Lung (tissue), 12 donors: ENCODE data around the gene PTPRJ. TPM values are rescaled to one million over a fixed set of nuclear protein-coding genes. Genes with fewer than 3 reads are reported as not detected.

Experiments
- ATAC-seq: fragments of 200-7000 bp; cut with Tn5 transposase; one replicate; pipeline ENCODE4 v1.9.1; 2020; ENCODE audit warnings: moderate number of reproducible peaks; ENCODE audit not compliant: insufficient read depth, low FRiP score
- DNase-seq, 3 donors: peaks; one replicate each; pipeline ENCODE4 v3.0.0-alpha.2; 2013 to 2017
- H3K27ac ChIP-seq, 2 donors: one replicate each; pipeline ENCODE4 v1.5.1; 2013; ENCODE audit warnings: mild to moderate bottlenecking in 2 of 2, moderate library complexity in 2 of 2, control low read depth in 1 of 2, inconsistent platforms in 1 of 2, low read depth in 1 of 2, low read length in 1 of 2
- H3K27me3 ChIP-seq, 3 donors: one replicate each; pipeline ENCODE4 v1.5.1; 2013; ENCODE audit warnings: low read length in 2 of 3; ENCODE audit not compliant: control insufficient read depth in 3 of 3, insufficient read depth in 3 of 3
- H3K36me3 ChIP-seq, 4 donors: one replicate each; pipeline ENCODE4 v1.5.1; 2013; ENCODE audit warnings: low read length in 4 of 4, mild to moderate bottlenecking in 1 of 4, moderate library complexity in 1 of 4; ENCODE audit not compliant: control insufficient read depth in 4 of 4, insufficient read depth in 4 of 4
- H3K4me1 ChIP-seq, 5 donors: one replicate each; pipeline ENCODE4 v1.5.1; 2013; ENCODE audit warnings: low read length in 5 of 5, mild to moderate bottlenecking in 2 of 5, moderate library complexity in 1 of 5; ENCODE audit not compliant: control insufficient read depth in 5 of 5, insufficient read depth in 5 of 5
- H3K4me3 ChIP-seq: one replicate; pipeline ENCODE4 v1.5.1; 2013; ENCODE audit warnings: mild to moderate bottlenecking, control low read depth, moderate library complexity
- H3K9ac ChIP-seq, 2 donors: one replicate each; pipeline ENCODE4 v1.5.1; 2013; ENCODE audit warnings: low read length in 2 of 2, control low read depth in 1 of 2; ENCODE audit not compliant: insufficient read depth in 1 of 2
- H3K9me3 ChIP-seq, 4 donors: one replicate each; pipeline ENCODE4 v1.5.1; 2013; ENCODE audit warnings: low read length in 3 of 4, mild to moderate bottlenecking in 1 of 4, moderate library complexity in 1 of 4; ENCODE audit not compliant: control insufficient read depth in 4 of 4, insufficient read depth in 3 of 4
- WGBS, 2 donors: extraction: QIAGEN DNeasy Blood & Tissue Kit; methylation state at CpG; one replicate each; pipeline ENCODE4 v1.1.7; 2013; 5-methylcytosine and 5-hydroxymethylcytosine counted together
- polyA plus RNA-seq, 2 donors: library from polyadenylated mRNA; stranded (reverse); fragments of 200-250 nt; gene quantifications; one replicate each; pipeline ENCODE4 v1.2.1, GENCODE V29; 2013
- total RNA-seq, 2 donors: library from RNA; depleted of rRNA in 1 of 2; stranded (reverse); fragments of >200 nt in 1 of 2; gene quantifications; one replicate each; pipeline ENCODE4 v1.2.1, GENCODE V29; 2014 to 2021
- TF ChIP-seq, protein P1 (sequence below): IDR thresholded peaks from 2 replicates; pipeline ENCODE4 v1.5.1; 2012; ENCODE audit warnings: mild to moderate bottlenecking; ENCODE audit errors: control extremely low read depth, extremely low read depth
- donor health status: control.
- donor health status: control.
- donor health status: Bipolar disorder and iron deficiency.
- donor health status: healthy.
- donor health status: DM: yes; HTN: yes; CAD: no.

Gene PTPRJ
- total and polyA plus RNA-seq, 4 donors: 3.9 to 51.4 (median 32.0) TPM

GRCh38 chr11:48079596-48079995 is 99.2 kb downstream of the PTPRJ start:
- TF ChIP-seq, protein P1, sequence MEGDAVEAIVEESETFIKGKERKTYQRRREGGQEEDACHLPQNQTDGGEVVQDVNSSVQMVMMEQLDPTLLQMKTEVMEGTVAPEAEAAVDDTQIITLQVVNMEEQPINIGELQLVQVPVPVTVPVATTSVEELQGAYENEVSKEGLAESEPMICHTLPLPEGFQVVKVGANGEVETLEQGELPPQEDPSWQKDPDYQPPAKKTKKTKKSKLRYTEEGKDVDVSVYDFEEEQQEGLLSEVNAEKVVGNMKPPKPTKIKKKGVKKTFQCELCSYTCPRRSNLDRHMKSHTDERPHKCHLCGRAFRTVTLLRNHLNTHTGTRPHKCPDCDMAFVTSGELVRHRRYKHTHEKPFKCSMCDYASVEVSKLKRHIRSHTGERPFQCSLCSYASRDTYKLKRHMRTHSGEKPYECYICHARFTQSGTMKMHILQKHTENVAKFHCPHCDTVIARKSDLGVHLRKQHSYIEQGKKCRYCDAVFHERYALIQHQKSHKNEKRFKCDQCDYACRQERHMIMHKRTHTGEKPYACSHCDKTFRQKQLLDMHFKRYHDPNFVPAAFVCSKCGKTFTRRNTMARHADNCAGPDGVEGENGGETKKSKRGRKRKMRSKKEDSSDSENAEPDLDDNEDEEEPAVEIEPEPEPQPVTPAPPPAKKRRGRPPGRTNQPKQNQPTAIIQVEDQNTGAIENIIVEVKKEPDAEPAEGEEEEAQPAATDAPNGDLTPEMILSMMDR: no peak
- WGBS, 2 donors: 72 to 87% methylated on average over 6 of the region's 6 CpGs
- no peaks in the 10 kb centered on the region for H3K36me3 ChIP-seq
- no peak overlapping the region for H3K4me3 ChIP-seq
- DNase-seq (no peak), ATAC-seq (no peak)
- H3K4me1 ChIP-seq: peaks cover 0 to 8% (median 4%) of the 10 kb centered on the region in 5 donors
- no peak overlapping the region for H3K27ac ChIP-seq
- H3K9ac ChIP-seq: no peak overlapping the region
- no peaks in the 10 kb centered on the region for H3K27me3 ChIP-seq
- H3K9me3 ChIP-seq: no peaks in the 10 kb centered on the region

DNA sequence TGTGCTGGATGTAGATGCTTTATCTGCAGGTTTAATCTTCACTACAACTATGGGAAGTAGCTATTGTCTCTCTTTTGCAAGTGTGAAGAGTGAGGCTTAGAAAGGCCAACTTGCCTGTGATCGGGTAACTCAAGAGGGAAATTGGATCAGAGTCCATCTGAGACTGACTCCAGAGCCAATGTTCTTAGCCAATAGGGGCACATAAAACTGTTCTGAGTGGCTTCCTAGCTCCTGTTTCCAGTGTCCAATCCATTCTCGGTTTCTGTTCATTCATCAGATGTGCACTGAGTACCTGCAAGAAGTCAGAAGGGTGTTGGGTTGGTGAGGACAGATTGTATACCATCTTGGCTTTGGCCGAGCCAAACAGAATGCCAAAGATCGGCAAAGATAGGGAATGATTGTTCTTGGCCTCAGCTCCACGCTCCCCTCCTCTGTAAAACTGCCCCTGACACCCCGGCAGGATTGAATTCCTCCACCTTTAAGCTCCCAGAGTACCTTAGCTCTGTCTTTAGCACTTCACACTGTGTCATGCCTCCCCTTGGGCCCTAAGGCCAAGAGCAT is 100.0 kb downstream of the PTPRJ start:
- Histone ChIP-seq H3K36me3 (no peaks in the 10 kb centered on the region), H3K27me3 (no peaks in the 10 kb centered on the region), H3K4me1 (peaks cover 0 to 8% (median 4%) of the 10 kb centered on the region in 5 donors), H3K9me3 (no peaks in the 10 kb centered on the region), H3K9ac (no peak overlapping the region), H3K27ac (peak overlapping the region in 1 of 2 donors; percentile 89), H3K4me3 (no peak overlapping the region)
- 89 to 90% methylated on average over 6 of the region's 6 CpGs for WGBS, 2 donors
- ATAC-seq: no peak
- no peak for DNase-seq
- TF ChIP-seq, protein P1: no peak

GRCh38 chr11:48081151-48082010 is 101.0 kb downstream of the PTPRJ start:
- Histone ChIP-seq H3K9ac (no peak overlapping the region), H3K4me3 (no peak overlapping the region), H3K36me3 (no peaks in the 10 kb centered on the region), H3K27ac (peak overlapping the region; percentile 42 to 89), H3K4me1 (peaks cover 0 to 8% (median 4%) of the 10 kb centered on the region in 5 donors), H3K9me3 (no peaks in the 10 kb centered on the region), H3K27me3 (no peaks in the 10 kb centered on the region)
- WGBS, 2 donors: 18 to 28% methylated on average over 19 of the region's 19 CpGs
- TF ChIP-seq, protein P1: no peak
- ATAC-seq (peak; percentile 48), DNase-seq (no peak)
